IMR-90 (cell line): ENCODE measurements around the gene TSHZ1. TPM values are rescaled to one million over a fixed set of nuclear protein-coding genes. Genes with fewer than 3 reads are reported as not detected.

ENCODE experiments used
- ATAC-seq: fragments of 200-7000 bp; cut with Tn5 transposase; 2 replicates; pipeline ENCODE4 v1.9.1; 2020; ENCODE audit warnings: low read depth, mild to moderate bottlenecking, moderate library complexity
- BruUV-seq: library from RNA; stranded (reverse); fragments of 400-500 nt; replicated peaks from 2 replicates; lab custom pipeline; 2021; lab: Mats Ljungman, UMichigan
- CTCF ChIA-PET: fragments of 300-600 bp; formaldehyde crosslinking; extraction: SDS; loops from one replicate; lab custom pipeline; 2021; ENCODE audit warnings: antibody characterized with exemption; lab: Yijun Ruan, JAX
- POLR2A ChIA-PET: fragments of 300-600 bp; sonication (Branson Sonifier 250); formaldehyde crosslinking; loops from one replicate; lab custom pipeline; 2022; ENCODE audit warnings: antibody characterized with exemption; ENCODE audit not compliant: unreplicated experiment; lab: Charles Lee
- DNase-seq: peaks from one replicate; pipeline ENCODE4 v3.0.0; 2013
- H2AFZ ChIP-seq: replicated peaks from 2 replicates; pipeline ENCODE3; 2013; ENCODE audit warnings: low read length, mild to moderate bottlenecking; ENCODE audit not compliant: poor library complexity
- H2AK5ac ChIP-seq: 2 replicates; pipeline ENCODE4 v1.6.1; 2013; ENCODE audit warnings: low read depth, low read length, inconsistent platforms
- H2AK9ac ChIP-seq: replicated peaks from 2 replicates; pipeline ENCODE3; 2013; ENCODE audit warnings: mild to moderate bottlenecking, low read depth, low read length, moderate library complexity; ENCODE audit not compliant: poor library complexity
- H2BK120ac ChIP-seq: 2 replicates; pipeline ENCODE4 v1.6.1; 2013; ENCODE audit warnings: low read depth, low read length, inconsistent platforms
- H2BK15ac ChIP-seq: 3 replicates; pipeline ENCODE4 v1.6.1; 2013; ENCODE audit warnings: low read depth, low read length, inconsistent platforms
- H2BK20ac ChIP-seq: 2 replicates; pipeline ENCODE4 v1.6.1; 2013; ENCODE audit warnings: low read depth, mild to moderate bottlenecking, inconsistent platforms, low read length, moderate library complexity
- H2BK5ac ChIP-seq: 2 replicates; pipeline ENCODE4 v1.6.1; 2013; ENCODE audit warnings: mild to moderate bottlenecking, low read depth, low read length, inconsistent platforms; ENCODE audit not compliant: poor library complexity, severe bottlenecking
- H3K14ac ChIP-seq: replicated peaks from 2 replicates; pipeline ENCODE4 v1.6.1; 2013; ENCODE audit warnings: low read depth, low read length, inconsistent platforms
- H3K18ac ChIP-seq: 2 replicates; pipeline ENCODE4 v1.6.1; 2013; ENCODE audit warnings: low read depth, low read length, control low read depth
- H3K23ac ChIP-seq: 2 replicates; pipeline ENCODE4 v1.6.1; 2013; ENCODE audit warnings: low read depth, low read length, inconsistent platforms
- H3K27ac ChIP-seq: 2 replicates; pipeline ENCODE4 v1.5.1; 2013; ENCODE audit warnings: mild to moderate bottlenecking, control low read depth, low read length; ENCODE audit not compliant: insufficient read depth
- H3K27me3 ChIP-seq: 2 replicates; pipeline ENCODE4 v1.6.1; 2013; ENCODE audit warnings: low read length; ENCODE audit not compliant: control insufficient read depth, insufficient read depth
- H3K36me3 ChIP-seq: 2 replicates; pipeline ENCODE4 v1.6.1; 2013; ENCODE audit warnings: low read length, mixed read lengths; ENCODE audit not compliant: control insufficient read depth, insufficient read depth
- H3K4ac ChIP-seq: 2 replicates; pipeline ENCODE4 v1.6.1; 2013; ENCODE audit warnings: low read depth, low read length, inconsistent platforms
- H3K4me1 ChIP-seq: 2 replicates; pipeline ENCODE4 v1.6.1; 2013; ENCODE audit warnings: low read length, mixed read lengths; ENCODE audit not compliant: control insufficient read depth, insufficient read depth
- H3K4me2 ChIP-seq: 2 replicates; pipeline ENCODE4 v1.6.1; 2013; ENCODE audit warnings: low read depth, mild to moderate bottlenecking, control low read depth, low read length, moderate library complexity
- H3K4me3 ChIP-seq: 2 replicates; pipeline ENCODE4 v1.5.1; 2013; ENCODE audit warnings: low read depth, mild to moderate bottlenecking, control low read depth, low read length, moderate library complexity; ENCODE audit not compliant: insufficient read depth
- H3K56ac ChIP-seq: 2 replicates; pipeline ENCODE4 v1.6.1; 2013; ENCODE audit warnings: low read length, inconsistent platforms; ENCODE audit not compliant: insufficient read depth; ENCODE audit errors: extremely low read depth
- H3K79me1 ChIP-seq, 2 experiments: 2 replicates each; pipeline ENCODE4 v1.6.1; 2013; ENCODE audit warnings: low read length in 2 of 2, inconsistent platforms in 1 of 2, low read depth in 1 of 2
- H3K9ac ChIP-seq: 2 replicates; pipeline ENCODE4 v1.6.1; 2013; ENCODE audit warnings: low read depth, low read length, control low read depth
- H3K9me1 ChIP-seq: 2 replicates; pipeline ENCODE4 v1.6.1; 2013; ENCODE audit warnings: low read length, inconsistent platforms; ENCODE audit not compliant: insufficient read depth
- H3K9me3 ChIP-seq: 2 replicates; pipeline ENCODE4 v1.6.1; 2013; ENCODE audit warnings: low read length; ENCODE audit not compliant: control insufficient read depth, insufficient read depth
- H4K20me1 ChIP-seq: 2 replicates; pipeline ENCODE4 v1.6.1; 2013; ENCODE audit warnings: low read length, inconsistent platforms; ENCODE audit not compliant: insufficient read depth
- H4K5ac ChIP-seq: 2 replicates; pipeline ENCODE4 v1.6.1; 2013; ENCODE audit warnings: mild to moderate bottlenecking, low read depth, low read length, control low read depth
- H4K8ac ChIP-seq, 2 experiments: 2 replicates each; pipeline ENCODE4 v1.6.1; 2013; ENCODE audit warnings: low read depth in 2 of 2, low read length in 2 of 2, control low read depth in 1 of 2, inconsistent platforms in 1 of 2
- H4K91ac ChIP-seq: 2 replicates; pipeline ENCODE4 v1.6.1; 2013; ENCODE audit warnings: low read depth, low read length, inconsistent platforms; ENCODE audit not compliant: insufficient read depth
- BHLHE40 ChIP-seq: fragments of 150-350 bp; IDR thresholded peaks from 2 replicates; pipeline ENCODE4 v1.6.1; 2016; ENCODE audit warnings: mild to moderate bottlenecking, low read depth, low read length
- CEBPB ChIP-seq: IDR thresholded peaks from 2 replicates; pipeline ENCODE4 v1.6.1; 2012; ENCODE audit warnings: low read depth, low read length, improper control_type of control experiment
- CHD1 ChIP-seq: IDR thresholded peaks from 2 replicates; pipeline ENCODE4 v1.6.1; 2012; ENCODE audit warnings: low read depth, low read length, improper control_type of control experiment
- CTCF ChIP-seq: conservative IDR thresholded peaks from 2 replicates; pipeline ENCODE4 v1.5.1; 2012; ENCODE audit warnings: mild to moderate bottlenecking, low read depth, low read length, improper control_type of control experiment
- ELK1 ChIP-seq: fragments of 150-350 bp; IDR thresholded peaks from 2 replicates; pipeline ENCODE4 v1.6.1; 2016; ENCODE audit warnings: low read depth, mild to moderate bottlenecking, low read length, moderate library complexity, borderline replicate concordance
- FOS ChIP-seq: fragments of 150-350 bp; IDR thresholded peaks from 2 replicates; pipeline ENCODE4 v1.6.1; 2016; ENCODE audit warnings: low read depth, low read length
- MAFK ChIP-seq: IDR thresholded peaks from 2 replicates; pipeline ENCODE4 v1.6.1; 2012; ENCODE audit warnings: low read depth, low read length, improper control_type of control experiment
- MXI1 ChIP-seq: IDR thresholded peaks from 2 replicates; pipeline ENCODE4 v1.6.1; 2012; ENCODE audit warnings: low read depth, mild to moderate bottlenecking, low read length, moderate library complexity, borderline replicate concordance
- NFE2L2 ChIP-seq: fragments of 150-350 bp; IDR thresholded peaks from 2 replicates; pipeline ENCODE4 v1.6.1; 2016; ENCODE audit warnings: low read depth, mild to moderate bottlenecking, low read length
- POLR2A ChIP-seq: IDR thresholded peaks from 2 replicates; pipeline ENCODE4 v1.6.1; 2012; ENCODE audit warnings: mild to moderate bottlenecking, low read depth, low read length
- RAD21 ChIP-seq: IDR thresholded peaks from 2 replicates; pipeline ENCODE4 v1.6.1; 2012; ENCODE audit warnings: low read length, improper control_type of control experiment
- RCOR1 ChIP-seq: IDR thresholded peaks from 2 replicates; pipeline ENCODE4 v1.6.1; 2012; ENCODE audit warnings: mild to moderate bottlenecking, low read length, improper control_type of control experiment; ENCODE audit not compliant: insufficient replicate concordance
- RFX5 ChIP-seq: IDR thresholded peaks from 2 replicates; pipeline ENCODE4 v1.8.0; 2012; ENCODE audit warnings: low read depth, mild to moderate bottlenecking, low read length, moderate library complexity
- SMC3 ChIP-seq: fragments of 150-350 bp; IDR thresholded peaks from 2 replicates; pipeline ENCODE4 v1.6.1; 2016; ENCODE audit warnings: low read depth, mild to moderate bottlenecking, antibody characterized with exemption, low read length, moderate library complexity
- USF2 ChIP-seq: fragments of 150-350 bp; IDR thresholded peaks from 2 replicates; pipeline ENCODE4 v1.6.1; 2017; ENCODE audit warnings: mild to moderate bottlenecking, antibody characterized with exemption, low read length, low read depth
- WGBS, 2 experiments: methylation state at CpG; one replicate each; pipeline versions ENCODE4 v1.1.5 to v1.1.7; 2013; ENCODE audit warnings: missing lambda C conversion rate in 2 of 2; ENCODE audit not compliant: insufficient read length in 1 of 2; ENCODE audit errors: extremely low coverage in 2 of 2; 5-methylcytosine and 5-hydroxymethylcytosine counted together
- dilution Hi-C: fragments of 300-500 bp; cut with HindIII; formaldehyde crosslinking; loops from one replicate; pipeline ENCODE4 v1.14.3; 2018; ENCODE audit warnings: low sequenced_read_pairs; ENCODE audit not compliant: unreplicated experiment
- in situ Hi-C: fragments of 300-500 bp; cut with MboI; formaldehyde crosslinking; loops from 3 replicates; pipeline ENCODE4 v1.14.3; 2019; ENCODE audit warnings: low sequenced_read_pairs, inconsistent platforms, mixed read lengths
- intact Hi-C: fragments of 100-400 bp; cut with micrococcal nuclease; formaldehyde crosslinking; loops from 2 replicates; pipeline ENCODE4 v1.10.0; 2022
- polyA plus RNA-seq, 3 experiments: library from polyadenylated mRNA; depleted of rRNA; stranded (reverse); fragments of >200 nt; gene quantifications; 2 replicates each; pipeline ENCODE4 v1.2.3, GENCODE V29; 2012; ENCODE audit warnings: low replicate concordance in 1 of 3
- total RNA-seq: library from RNA; depleted of rRNA; stranded (reverse); fragments of >200 nt; gene quantifications from 2 replicates; pipeline ENCODE4 v1.2.3, GENCODE V29; 2012

TSHZ1 gene
- total and polyA plus RNA-seq, 2 of the 4 experiments (the other 2 are of a cell fraction): 7.1 to 10.0 TPM

- H3K56ac ChIP-seq: no peak overlapping the region
- no peaks in the 10 kb centered on the region for H3K27me3 ChIP-seq
- H3K9me3 ChIP-seq: no peaks in the 10 kb centered on the region
- H3K36me3 ChIP-seq: peaks cover 2% of the 10 kb centered on the region; the same call in 1 of the 2 replicates
- H4K20me1 ChIP-seq: no peaks in the 10 kb centered on the region; the same call in 1 of the 2 replicates
- dilution Hi-C loops (no loop called here), intact Hi-C loops (no loop called here), in situ Hi-C loops (loop anchor here (25.0 kb wide), 1 partner anchor 1141 kb away; no protein-coding TSS in a partner anchor)
- H2AK5ac ChIP-seq: no peak overlapping the region
- H4K8ac ChIP-seq: no peak overlapping the region
- H2BK120ac ChIP-seq: no peak overlapping the region
- H2BK5ac ChIP-seq: no peak overlapping the region
- no peak overlapping the region for H2BK20ac ChIP-seq
- no peak for TF ChIP-seq BHLHE40
- no peak for TF ChIP-seq ELK1
- TF ChIP-seq RAD21: no peak
- TF ChIP-seq NFE2L2: no peak
- TF ChIP-seq MXI1: no peak
- TF ChIP-seq CEBPB: no peak
- TF ChIP-seq RFX5: no peak
- TF ChIP-seq MAFK: no peak
- no peak for TF ChIP-seq SMC3
- TF ChIP-seq RCOR1: no peak
- no peak for TF ChIP-seq CTCF
- TF ChIP-seq CHD1: no peak
- no peak for TF ChIP-seq USF2
- no peak for TF ChIP-seq POLR2A
- TF ChIP-seq FOS: no peak
- H3K4me1 ChIP-seq: peaks cover 10% of the 10 kb centered on the region
- WGBS, 2 experiments: no CpG with 5 or more reads among the region's 1 CpG
- H3K4ac ChIP-seq: no peak overlapping the region
- BruUV-seq: no TSS peak
- H3K14ac ChIP-seq: no peak overlapping the region
- H3K9ac ChIP-seq: no peak overlapping the region
- H2BK15ac ChIP-seq: no peak overlapping the region
- no peak overlapping the region for H3K4me3 ChIP-seq
- H4K5ac ChIP-seq: no peak overlapping the region
- no peak overlapping the region for H3K27ac ChIP-seq
- DNase-seq (peak; percentile 6), ATAC-seq (no peak)
- H3K79me1 ChIP-seq: peaks cover 4 to 56% of the 10 kb centered on the region in 2 experiments
- H2AFZ ChIP-seq: no peak overlapping the region
- POLR2A ChIA-PET: no interaction called here
- H4K91ac ChIP-seq: no peak overlapping the region
- no peak overlapping the region for H3K23ac ChIP-seq
- H3K9me1 ChIP-seq: peaks cover 4% of the 10 kb centered on the region; the same call in 1 of the 2 replicates
- H2AK9ac ChIP-seq: no peak overlapping the region
- CTCF ChIA-PET: no interaction called here
- no peak overlapping the region for H3K18ac ChIP-seq
- no peak overlapping the region for H3K4me2 ChIP-seq
Observed at GRCh38 chr18:75221397-75221796, 10.8 kb downstream of the TSHZ1 start.
